Bronchial epithelial cell (primary cell): Measurements from ENCODE around the gene UTP25. TPM values are rescaled to one million over a fixed set of nuclear protein-coding genes. Genes with fewer than 3 reads are reported as not detected.

Source experiments
- DNase-seq: peaks from one replicate; pipeline ENCODE4 v3.0.0-alpha.2; 2010; ENCODE audit warnings: low read depth
- FAIRE-seq: peaks from 2 replicates; lab custom pipeline; 2011; peaks lifted over from hg19 to GRCh38; lab: Jason Lieb, UNC
- H3K27me3 ChIP-seq: 2 replicates; pipeline ENCODE4 v1.5.1; 2011; ENCODE audit warnings: low read length; ENCODE audit not compliant: control insufficient read depth, insufficient read depth
- H3K36me3 ChIP-seq: 2 replicates; pipeline ENCODE4 v1.5.1; 2011; ENCODE audit warnings: low read length; ENCODE audit not compliant: control insufficient read depth, insufficient read depth
- H3K4me3 ChIP-seq: 2 replicates; pipeline ENCODE4 v1.5.1; 2011; ENCODE audit warnings: mild to moderate bottlenecking, low read depth, low read length, control low read depth
- CTCF ChIP-seq: IDR thresholded peaks from 2 replicates; pipeline ENCODE4 v1.5.1; 2011; ENCODE audit warnings: mild to moderate bottlenecking, moderate library complexity, low read length, control low read depth, inconsistent platforms; ENCODE audit not compliant: insufficient read depth, severe bottlenecking
- total RNA-seq: library from RNA; depleted of rRNA; stranded (reverse); fragments of >200 nt; gene quantifications from 2 replicates; pipeline ENCODE4 v1.2.1, GENCODE V29; 2014

Gene UTP25
- total RNA-seq, 1 donor from 2014 or later: 6.3 TPM

- no peaks in the 10 kb centered on the region for H3K27me3 ChIP-seq
- DNase-seq (peak; percentile 90), FAIRE-seq (peak; percentile 70)
- no peak for TF ChIP-seq CTCF
- peak within 1 kb of the TSS; percentile 55 for H3K4me3 ChIP-seq
- H3K36me3 ChIP-seq: peaks cover 18% of the 10 kb centered on the region
These were observed 43.3 kb upstream of the UTP25 start, which contains the start of gene C1orf74 for GRCh38 chr1:209784265-209785169. Gene C1orf74 (minus strand): TSS chr1:209784559. CDS start chr1:209783634, 925 bp downstream.

GRCh38 chr1:209785592-209785991 lies 42.2 kb upstream of the UTP25 start:
- Histone ChIP-seq H3K36me3 (peaks cover 27% of the 10 kb centered on the region), H3K4me3 (no peak overlapping the region), H3K27me3 (no peaks in the 10 kb centered on the region)
- TF ChIP-seq CTCF: no peak
- DNase-seq (peak; percentile 6), FAIRE-seq (no peak)

GRCh38 chr1:209786146-209786545 lies 41.6 kb upstream of the UTP25 start:
- DNase-seq (no peak), FAIRE-seq (no peak)
- TF ChIP-seq CTCF: no peak
- Histone ChIP-seq H3K27me3 (no peaks in the 10 kb centered on the region), H3K36me3 (peaks cover 30% of the 10 kb centered on the region), H3K4me3 (no peak overlapping the region)

GRCh38 chr1:209787551-209787950 lies 40.2 kb upstream of the UTP25 start:
- no peaks in the 10 kb centered on the region for H3K27me3 ChIP-seq
- no peak for DNase-seq
- H3K4me3 ChIP-seq: no peak overlapping the region
- H3K36me3 ChIP-seq: peaks cover 33% of the 10 kb centered on the region
- no peak for TF ChIP-seq CTCF
- FAIRE-seq: no peak

- peaks cover 33% of the 10 kb centered on the region for H3K36me3 ChIP-seq
- no peak for FAIRE-seq
These were observed 38.5 kb upstream of the UTP25 start for GRCh38 chr1:209789245-209789644.

More at GRCh38 chr1:209789245-209789644, 38.5 kb upstream of the UTP25 start:
- Histone ChIP-seq H3K4me3 (no peak overlapping the region), H3K27me3 (no peaks in the 10 kb centered on the region)
- no peak for TF ChIP-seq CTCF
- DNase-seq: no peak
